ENCODE data around the gene LSS.
"Not testable (repeated sequence)": the region's sequence is repeated elsewhere in the genome, so short reads cannot be mapped to it uniquely, and the experiment has no call there.

The LSS gene

GRCh38 chr21:46154955-46155513 is 73.5 kb downstream of the LSS start:
- no peak for DNase-seq

DNA sequence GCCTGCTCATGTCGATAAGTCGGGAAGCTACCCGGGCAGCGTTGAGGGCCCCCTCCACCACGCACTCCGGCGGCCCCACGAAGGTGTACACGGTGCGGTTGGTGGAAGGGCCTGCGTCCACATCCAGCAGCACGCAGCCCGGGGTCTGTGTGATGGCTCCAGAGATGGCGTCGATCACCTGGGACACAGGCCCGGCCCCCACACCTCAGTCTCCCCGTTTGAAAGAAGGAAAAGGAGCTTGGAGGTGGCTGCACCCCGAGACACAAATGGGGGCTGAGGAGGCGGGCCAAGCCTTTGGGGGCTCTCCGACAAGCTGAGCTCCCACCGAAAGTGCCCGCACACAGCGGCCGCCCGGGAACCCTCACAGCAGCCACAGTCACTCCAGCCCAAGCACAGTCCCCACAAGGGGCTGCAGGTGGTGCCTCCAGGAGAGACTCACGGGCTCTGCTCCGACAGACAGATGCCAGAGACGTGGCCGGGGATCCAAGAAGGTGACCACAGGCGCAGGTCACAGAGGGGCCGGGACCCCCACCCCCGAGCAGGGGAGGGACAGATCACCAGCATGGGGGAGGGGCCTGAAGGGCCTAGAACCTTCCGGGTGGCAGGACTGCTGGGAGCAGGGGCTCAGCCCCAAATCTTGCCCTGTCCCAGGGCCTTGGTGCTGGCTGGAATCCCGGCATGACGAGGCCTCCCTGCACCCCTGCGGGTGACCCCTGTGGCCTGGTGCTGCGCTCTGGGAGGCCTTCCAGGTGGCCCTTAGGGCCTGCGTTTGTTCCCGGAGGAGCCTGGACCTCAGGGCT is 74.2 kb downstream of the LSS start:
- DNase-seq, result no peak

GRCh38 chr21:46153247-46154154 is 75.1 kb downstream of the LSS start:
- peak in 27 of 51 donors; percentile 11 to 71 (median 38) for DNase-seq

DNA sequence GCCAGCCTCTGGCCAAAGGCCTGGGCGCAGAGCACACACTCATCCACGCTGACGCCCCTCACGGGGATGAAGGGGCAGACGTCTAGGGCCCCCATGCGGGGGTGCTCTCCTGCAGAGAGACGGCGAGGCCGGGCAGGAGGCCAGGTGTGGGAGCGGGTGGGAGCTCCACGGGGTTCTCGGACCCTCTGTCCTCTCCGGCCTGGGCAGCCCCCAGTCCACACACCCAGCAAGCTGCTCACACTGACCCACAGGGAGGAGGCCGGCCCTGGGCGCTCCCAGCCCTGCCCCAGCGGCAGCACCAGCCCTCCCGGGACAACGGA is 75.7 kb downstream of the LSS start:
- no peak for DNase-seq

- DNase-seq, result no peak
These were observed 76.3 kb downstream of the LSS start for GRCh38 chr21:46151989-46152926.

- DNase-seq, result no peak
These were observed 77.1 kb downstream of the LSS start for GRCh38 chr21:46151261-46151988.

DNA sequence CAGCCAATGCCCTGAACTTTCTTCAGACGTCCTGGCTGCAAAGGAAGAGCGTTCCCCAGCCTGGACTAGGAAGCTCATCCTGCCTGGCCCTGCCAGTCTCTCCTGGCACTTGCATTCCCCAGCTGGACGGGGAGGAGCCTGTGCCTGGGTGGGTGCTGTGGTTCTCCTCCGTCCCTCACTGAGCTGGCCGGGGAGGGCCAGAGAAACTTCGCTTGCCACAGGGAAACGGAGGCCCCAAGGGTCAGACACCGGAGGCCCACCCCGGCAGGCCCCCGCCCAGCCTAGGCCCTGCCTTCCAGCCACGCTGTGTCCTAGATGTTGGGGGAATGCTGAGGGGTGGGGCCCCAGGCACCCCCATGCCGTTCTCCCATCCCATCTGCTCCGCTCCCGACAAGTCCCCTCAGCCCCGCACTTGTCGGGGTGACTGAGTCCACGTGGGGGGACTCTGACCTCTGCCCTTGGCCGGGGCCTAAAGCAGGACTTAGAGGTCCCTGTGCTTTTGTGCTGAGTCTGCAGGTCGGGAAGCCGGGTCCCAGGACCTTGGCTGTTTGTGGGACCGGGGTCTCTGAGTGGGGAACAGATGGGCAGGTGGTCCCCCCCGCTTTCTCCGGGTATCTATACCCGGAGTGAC is 78.0 kb downstream of the LSS start:
- DNase-seq, result peak in 1 of 51 donors; percentile 40

DNA sequence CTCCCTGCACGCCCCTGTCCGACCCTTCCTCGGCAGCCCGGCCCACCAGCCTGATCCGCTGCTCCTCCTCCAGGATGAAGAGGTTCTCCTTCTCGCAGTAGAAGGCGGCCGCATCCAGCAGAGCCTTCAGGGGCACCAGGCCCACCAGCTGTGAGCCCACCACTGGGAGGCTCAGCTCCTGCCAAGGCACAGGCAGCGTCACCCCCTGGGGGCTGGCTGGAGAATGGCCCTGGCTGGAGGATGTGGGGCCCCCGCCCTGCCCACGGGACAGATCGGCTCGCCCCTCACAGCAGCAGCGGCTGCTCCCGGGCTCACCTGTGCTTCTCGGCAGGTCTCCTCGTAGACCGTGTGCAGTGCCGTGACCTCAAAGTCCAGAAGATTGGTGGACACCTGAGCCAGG is 78.5 kb downstream of the LSS start:
- DNase-seq, result no peak

DNA sequence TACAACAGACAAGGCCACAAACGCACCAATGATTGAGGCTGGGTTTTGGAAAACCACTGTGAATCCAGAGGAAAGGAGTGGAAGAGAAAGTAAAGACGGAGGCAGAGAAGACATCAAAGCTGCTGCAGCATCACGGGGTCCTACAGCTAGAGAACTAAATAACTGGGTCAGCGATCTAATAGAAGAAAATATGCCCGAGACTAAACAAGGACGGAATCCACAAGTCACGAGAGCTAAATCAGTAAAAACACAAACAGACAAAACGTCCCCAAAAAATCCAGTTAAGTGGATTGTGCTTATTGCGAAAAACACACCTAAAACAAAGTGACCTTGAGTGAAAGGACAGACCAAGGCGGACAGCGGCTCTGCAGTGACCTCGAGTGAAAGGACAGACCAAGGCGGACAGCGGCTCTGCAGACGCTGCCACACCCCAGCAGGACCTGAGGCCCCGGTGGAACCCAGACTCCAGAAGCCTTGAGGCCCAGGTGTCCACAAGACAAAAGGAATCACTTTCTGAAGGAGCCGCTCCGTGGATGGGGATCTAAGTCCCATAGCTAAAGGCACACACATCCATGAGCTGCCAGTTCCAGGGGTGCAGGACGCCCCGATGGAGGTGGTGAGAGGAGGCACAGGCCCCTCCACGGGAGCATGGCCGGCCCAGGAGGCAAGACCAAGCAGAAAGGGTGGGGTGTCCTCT is 79.2 kb downstream of the LSS start:
- no peak for DNase-seq

DNA sequence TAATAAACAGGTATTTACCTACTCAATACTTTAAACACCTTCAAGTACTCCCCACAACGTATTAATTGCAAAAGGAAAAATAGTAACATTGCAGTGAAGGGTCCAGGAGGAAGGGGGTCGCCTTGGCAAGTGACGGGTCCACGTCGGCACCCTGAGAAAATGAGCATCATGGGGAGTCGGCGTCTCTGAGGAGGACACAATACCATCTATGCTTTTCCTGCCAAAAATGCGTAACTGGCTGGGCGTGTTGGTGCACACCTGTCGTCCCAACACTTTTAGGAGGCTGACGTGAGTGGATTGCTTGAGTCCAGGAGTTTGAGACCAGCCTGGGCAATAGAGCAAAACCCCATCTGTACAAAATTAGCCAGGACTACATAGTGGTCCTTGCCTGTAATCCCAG is 80.5 kb downstream of the LSS start:
- no peak for DNase-seq

GRCh38 chr21:46147429-46147828 is 81.1 kb downstream of the LSS start:
- not testable (repeated sequence) for DNase-seq

GRCh38 chr21:46146856-46147255 is 81.7 kb downstream of the LSS start:
- DNase-seq, result no peak

GRCh38 chr21:46145840-46146691 is 82.5 kb downstream of the LSS start:
- no peak for DNase-seq

DNA sequence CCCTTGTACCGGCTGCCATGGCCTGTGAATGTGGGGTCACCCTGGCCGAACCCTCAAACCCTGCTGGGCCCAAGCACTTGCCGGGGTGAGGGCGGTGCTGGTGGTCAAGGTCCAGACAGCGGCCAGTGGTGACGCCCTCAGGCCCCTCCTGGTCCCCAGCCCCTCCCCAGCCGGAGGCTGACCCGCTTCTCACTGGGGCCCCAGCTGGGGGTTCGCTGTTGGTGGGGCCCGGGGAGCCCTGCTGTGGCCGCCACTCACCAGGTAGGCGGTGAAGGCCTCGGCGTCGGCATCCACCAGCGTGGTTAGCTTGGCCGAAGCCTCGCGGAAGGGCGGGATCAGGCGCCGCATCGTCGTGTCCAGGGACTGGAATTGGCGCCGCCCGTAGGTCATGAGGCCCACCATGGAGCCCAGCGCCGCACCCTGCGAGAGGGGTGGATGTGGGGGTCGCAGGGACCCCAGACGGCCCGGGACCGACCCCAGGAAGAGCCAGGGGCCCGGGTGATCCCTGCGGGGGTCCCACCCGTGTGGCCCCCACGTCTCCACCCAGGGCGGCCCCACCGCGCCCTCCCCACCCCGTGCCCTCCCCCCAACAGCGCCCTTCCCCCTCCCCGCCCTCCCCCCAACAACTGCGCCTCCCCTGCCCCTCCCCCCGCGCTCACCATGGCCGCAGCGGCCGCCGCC is 83.3 kb downstream of the LSS start:
- no peak for DNase-seq

- peak in 4 of 51 donors; percentile 8 to 24 (median 18) for DNase-seq
These were observed 84.0 kb downstream of the LSS start for GRCh38 chr21:46144464-46145070.

DNA sequence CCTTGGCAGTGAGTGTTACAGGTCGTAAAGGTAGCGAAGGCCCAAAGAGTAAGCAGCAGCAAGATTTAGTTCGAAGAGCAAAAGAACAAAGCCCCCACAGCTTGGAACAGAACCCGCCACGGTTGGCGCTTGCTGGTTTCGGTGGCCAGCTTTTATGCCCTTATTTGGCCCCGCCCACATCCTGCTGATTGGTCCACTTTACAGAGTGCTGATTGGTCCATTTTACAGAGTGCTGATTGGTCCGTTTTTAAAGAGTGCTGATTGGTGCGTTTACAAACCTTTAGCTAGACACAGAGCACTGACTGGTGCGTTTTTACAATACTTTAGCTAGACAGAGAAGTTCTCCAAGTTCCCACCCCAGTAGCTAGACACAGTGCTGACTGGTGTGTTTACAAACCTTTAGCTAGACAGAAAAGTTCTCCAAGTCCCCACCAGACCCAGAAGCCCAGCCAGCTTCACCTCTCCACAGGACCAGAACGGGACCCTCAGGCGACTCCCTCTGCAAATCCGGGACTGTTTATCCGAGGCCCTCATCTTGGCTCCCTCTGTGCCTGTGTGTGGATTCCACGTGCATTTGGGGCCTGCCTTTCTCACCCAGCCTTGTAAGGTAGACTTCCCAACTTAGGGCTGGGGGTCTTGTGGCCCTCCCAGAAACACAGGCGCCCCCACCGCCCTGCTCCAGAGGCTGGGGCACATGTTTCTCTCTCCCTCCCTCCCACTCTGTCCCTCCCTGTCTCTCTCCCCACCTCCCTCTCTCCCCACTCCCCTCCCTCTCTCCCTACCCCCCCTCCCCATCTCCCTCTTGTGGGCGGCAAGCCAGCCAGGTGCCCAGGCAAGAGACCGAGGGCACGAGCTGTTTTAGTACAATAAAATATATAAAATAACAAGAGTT is 85.7 kb downstream of the LSS start:
- no peak for DNase-seq

Data from hypothalamus (tissue), 51 donors.